ENCODE data around the gene CYGB.

- TF ChIP-seq CTCF (IDR thresholded peaks at IDR 0.05; ENCODE audit: low read depth, low read length, poor library complexity, severe bottlenecking) (no peak), EZH2phosphoT487 (IDR thresholded peaks at IDR 0.05; ENCODE audit: borderline replicate concordance, low read length) (no peak)
These were observed 10.2 kb upstream of the CYGB start for GRCh38 chr17:76547642-76548202.

All from DOHH2 (cell line).